ENCODE results near the gene MUC3A.

DNA sequence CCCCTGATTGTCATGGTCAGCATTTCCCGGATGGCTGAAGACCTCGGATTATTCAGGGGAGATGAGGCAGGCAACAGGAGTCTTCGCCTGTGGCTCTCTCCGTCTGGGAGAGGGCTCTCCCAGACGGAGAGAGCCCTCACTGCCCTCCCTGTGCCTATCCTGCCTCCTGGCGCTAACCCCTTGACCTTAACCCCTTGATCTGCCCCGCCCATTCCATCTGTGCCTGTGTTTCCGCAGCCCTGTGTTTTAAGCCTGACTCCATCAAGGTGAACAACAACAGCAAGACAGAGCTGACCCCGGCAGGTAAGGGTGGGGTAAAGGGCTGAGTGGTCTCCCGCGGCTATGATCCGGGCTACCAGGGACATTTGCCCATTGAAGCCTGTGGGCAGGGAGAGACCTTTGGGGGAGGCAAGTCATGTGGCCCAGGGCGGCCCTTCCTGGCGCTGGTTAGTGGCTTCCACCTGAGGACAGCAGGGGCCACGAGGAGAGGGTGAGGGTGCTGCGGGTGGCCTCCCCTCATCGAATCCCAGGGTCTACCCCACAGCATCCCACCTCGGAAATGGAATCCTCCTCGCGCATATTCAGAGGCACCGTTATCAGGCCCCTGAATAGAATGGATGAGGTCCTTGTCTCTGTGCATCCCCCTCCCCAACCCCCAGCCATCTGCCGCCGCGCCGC is 15.8 kb downstream of the MUC3A start:
- TF ChIP-seq, protein P1, sequence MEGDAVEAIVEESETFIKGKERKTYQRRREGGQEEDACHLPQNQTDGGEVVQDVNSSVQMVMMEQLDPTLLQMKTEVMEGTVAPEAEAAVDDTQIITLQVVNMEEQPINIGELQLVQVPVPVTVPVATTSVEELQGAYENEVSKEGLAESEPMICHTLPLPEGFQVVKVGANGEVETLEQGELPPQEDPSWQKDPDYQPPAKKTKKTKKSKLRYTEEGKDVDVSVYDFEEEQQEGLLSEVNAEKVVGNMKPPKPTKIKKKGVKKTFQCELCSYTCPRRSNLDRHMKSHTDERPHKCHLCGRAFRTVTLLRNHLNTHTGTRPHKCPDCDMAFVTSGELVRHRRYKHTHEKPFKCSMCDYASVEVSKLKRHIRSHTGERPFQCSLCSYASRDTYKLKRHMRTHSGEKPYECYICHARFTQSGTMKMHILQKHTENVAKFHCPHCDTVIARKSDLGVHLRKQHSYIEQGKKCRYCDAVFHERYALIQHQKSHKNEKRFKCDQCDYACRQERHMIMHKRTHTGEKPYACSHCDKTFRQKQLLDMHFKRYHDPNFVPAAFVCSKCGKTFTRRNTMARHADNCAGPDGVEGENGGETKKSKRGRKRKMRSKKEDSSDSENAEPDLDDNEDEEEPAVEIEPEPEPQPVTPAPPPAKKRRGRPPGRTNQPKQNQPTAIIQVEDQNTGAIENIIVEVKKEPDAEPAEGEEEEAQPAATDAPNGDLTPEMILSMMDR (conservative IDR thresholded peaks at IDR 0.05; ENCODE audit: low read depth, low read length), result no peak
- TF ChIP-seq MXI1 (IDR thresholded peaks at IDR 0.05; ENCODE audit: borderline replicate concordance, low read depth, low read length) (no peak), POLR2A (IDR thresholded peaks at IDR 0.05; ENCODE audit: low read depth, low read length) (no peak), CEBPB (IDR thresholded peaks at IDR 0.05; ENCODE audit: low read depth, low read length) (no peak), MAZ (IDR thresholded peaks at IDR 0.05; ENCODE audit: borderline replicate concordance, low read depth, low read length) (no peak), MAFK (IDR thresholded peaks at IDR 0.05; ENCODE audit: low read depth, low read length) (no peak), RCOR1 (IDR thresholded peaks at IDR 0.05; ENCODE audit: insufficient replicate concordance, low read length) (no peak), FOS (IDR thresholded peaks at IDR 0.05; ENCODE audit: low read depth, low read length) (no peak), RAD21 (IDR thresholded peaks at IDR 0.05; ENCODE audit: low read length) (no peak), NFE2L2 (IDR thresholded peaks at IDR 0.05; ENCODE audit: low read depth, low read length) (no peak), CHD1 (IDR thresholded peaks at IDR 0.05; ENCODE audit: low read depth, low read length) (no peak), BHLHE40 (IDR thresholded peaks at IDR 0.05; ENCODE audit: low read depth, low read length) (no peak), RFX5 (IDR thresholded peaks at IDR 0.05; ENCODE audit: low read depth, low read length) (no peak)
